ENCODE measurements around the gene ZNF850.
"Not testable (repeated sequence)": the region's sequence is repeated elsewhere in the genome, so short reads cannot be mapped to it uniquely, and the experiment has no call there.

- TF ChIP-seq, protein P1, sequence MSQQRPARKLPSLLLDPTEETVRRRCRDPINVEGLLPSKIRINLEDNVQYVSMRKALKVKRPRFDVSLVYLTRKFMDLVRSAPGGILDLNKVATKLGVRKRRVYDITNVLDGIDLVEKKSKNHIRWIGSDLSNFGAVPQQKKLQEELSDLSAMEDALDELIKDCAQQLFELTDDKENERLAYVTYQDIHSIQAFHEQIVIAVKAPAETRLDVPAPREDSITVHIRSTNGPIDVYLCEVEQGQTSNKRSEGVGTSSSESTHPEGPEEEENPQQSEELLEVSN (IDR thresholded peaks at IDR 0.05; ENCODE audit: borderline replicate concordance in 1 of 2, extremely low read depth in 1 of 2, insufficient read depth in 1 of 2, insufficient read length in 1 of 2, low read depth in 1 of 2, low read length in 1 of 2, poor library complexity in 1 of 2, severe bottlenecking in 1 of 2): not testable (repeated sequence)
- TF ChIP-seq ZBTB8A (IDR thresholded peaks at IDR 0.05; ENCODE audit: partially characterized antibody); USF2 (CRISPR knock-in tag; IDR thresholded peaks at IDR 0.05); PTBP1 (IDR thresholded peaks at IDR 0.05; ENCODE audit: low read depth, low read length); CREB1 (IDR thresholded peaks at IDR 0.05); CREB1 (CRISPR knock-in tag; IDR thresholded peaks at IDR 0.05); JUN (IDR thresholded peaks at IDR 0.05; ENCODE audit: borderline replicate concordance, low read depth, low read length); JUN (CRISPR knock-in tag; IDR thresholded peaks at IDR 0.05; ENCODE audit: borderline replicate concordance); GTF2F1 (IDR thresholded peaks at IDR 0.05; ENCODE audit: low read depth, low read length); CTCF (IDR thresholded peaks at IDR 0.05 in 2 of 3, conservative IDR thresholded peaks at IDR 0.05 in 1 of 3; ENCODE audit: insufficient read depth in 2 of 3, low read depth in 1 of 3, low read length in 3 of 3); MXI1 (IDR thresholded peaks at IDR 0.05; ENCODE audit: low read depth, low read length); KLF16 (IDR thresholded peaks at IDR 0.05); MNT (conservative IDR thresholded peaks at IDR 0.05): not testable (repeated sequence)
- TF ChIP-seq, protein P2, sequence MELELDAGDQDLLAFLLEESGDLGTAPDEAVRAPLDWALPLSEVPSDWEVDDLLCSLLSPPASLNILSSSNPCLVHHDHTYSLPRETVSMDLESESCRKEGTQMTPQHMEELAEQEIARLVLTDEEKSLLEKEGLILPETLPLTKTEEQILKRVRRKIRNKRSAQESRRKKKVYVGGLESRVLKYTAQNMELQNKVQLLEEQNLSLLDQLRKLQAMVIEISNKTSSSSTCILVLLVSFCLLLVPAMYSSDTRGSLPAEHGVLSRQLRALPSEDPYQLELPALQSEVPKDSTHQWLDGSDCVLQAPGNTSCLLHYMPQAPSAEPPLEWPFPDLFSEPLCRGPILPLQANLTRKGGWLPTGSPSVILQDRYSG (tag; conservative IDR thresholded peaks at IDR 0.05; ENCODE audit: low read depth): not testable (repeated sequence)
- TF ChIP-seq, protein P3, sequence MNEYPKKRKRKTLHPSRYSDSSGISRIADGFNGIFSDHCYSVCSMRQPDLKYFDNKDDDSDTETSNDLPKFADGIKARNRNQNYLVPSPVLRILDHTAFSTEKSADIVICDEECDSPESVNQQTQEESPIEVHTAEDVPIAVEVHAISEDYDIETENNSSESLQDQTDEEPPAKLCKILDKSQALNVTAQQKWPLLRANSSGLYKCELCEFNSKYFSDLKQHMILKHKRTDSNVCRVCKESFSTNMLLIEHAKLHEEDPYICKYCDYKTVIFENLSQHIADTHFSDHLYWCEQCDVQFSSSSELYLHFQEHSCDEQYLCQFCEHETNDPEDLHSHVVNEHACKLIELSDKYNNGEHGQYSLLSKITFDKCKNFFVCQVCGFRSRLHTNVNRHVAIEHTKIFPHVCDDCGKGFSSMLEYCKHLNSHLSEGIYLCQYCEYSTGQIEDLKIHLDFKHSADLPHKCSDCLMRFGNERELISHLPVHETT (CRISPR knock-in tag; conservative IDR thresholded peaks at IDR 0.05 in 1 of 2, IDR thresholded peaks at IDR 0.05 in 1 of 2): not testable (repeated sequence)
- TF ChIP-seq, protein P4, sequence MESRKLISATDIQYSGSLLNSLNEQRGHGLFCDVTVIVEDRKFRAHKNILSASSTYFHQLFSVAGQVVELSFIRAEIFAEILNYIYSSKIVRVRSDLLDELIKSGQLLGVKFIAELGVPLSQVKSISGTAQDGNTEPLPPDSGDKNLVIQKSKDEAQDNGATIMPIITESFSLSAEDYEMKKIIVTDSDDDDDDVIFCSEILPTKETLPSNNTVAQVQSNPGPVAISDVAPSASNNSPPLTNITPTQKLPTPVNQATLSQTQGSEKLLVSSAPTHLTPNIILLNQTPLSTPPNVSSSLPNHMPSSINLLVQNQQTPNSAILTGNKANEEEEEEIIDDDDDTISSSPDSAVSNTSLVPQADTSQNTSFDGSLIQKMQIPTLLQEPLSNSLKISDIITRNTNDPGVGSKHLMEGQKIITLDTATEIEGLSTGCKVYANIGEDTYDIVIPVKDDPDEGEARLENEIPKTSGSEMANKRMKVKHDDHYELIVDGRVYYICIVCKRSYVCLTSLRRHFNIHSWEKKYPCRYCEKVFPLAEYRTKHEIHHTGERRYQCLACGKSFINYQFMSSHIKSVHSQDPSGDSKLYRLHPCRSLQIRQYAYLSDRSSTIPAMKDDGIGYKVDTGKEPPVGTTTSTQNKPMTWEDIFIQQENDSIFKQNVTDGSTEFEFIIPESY (CRISPR knock-in tag; IDR thresholded peaks at IDR 0.05): not testable (repeated sequence)
Measured at GRCh38 chr19:36736166-36736565, 36.4 kb downstream of the ZNF850 start.

All from K562 (cell line).